T-cell (primary cell): ENCODE measurements around the gene DLX1. TPM values are rescaled to one million over a fixed set of nuclear protein-coding genes. Genes with fewer than 3 reads are reported as not detected.

Source experiments
- ATAC-seq, 4 experiments: fragments of 200-7000 bp in 3 of 4; fragments of 150-1000 bp in 1 of 4; cut with Tn5 transposase; replicated peaks in 1 of 4; 1 replicate in 3 of 4; 2 replicates in 1 of 4; pipeline ENCODE4 v1.10.0; 2021; ENCODE audit warnings: moderate library complexity in 3 of 4, mild to moderate bottlenecking in 2 of 4, moderate number of reproducible peaks in 1 of 4
- CTCF ChIA-PET, 2 donors: fragments of 300-600 bp; sonication (Branson Sonifier 250); formaldehyde crosslinking; loops; one replicate each; lab custom pipeline; 2022; ENCODE audit warnings: antibody characterized with exemption in 2 of 2; lab: Charles Lee
- POLR2A ChIA-PET, 2 donors: fragments of 300-600 bp; sonication (Branson Sonifier 250); formaldehyde crosslinking; loops; one replicate each; lab custom pipeline; 2022; ENCODE audit warnings: antibody characterized with exemption in 2 of 2; lab: Charles Lee
- DNase-seq, 35 experiments: peaks; one replicate each; pipeline versions ENCODE4 v3.0.0 to v3.0.0-alpha.2; 2013 to 2023
- H3K27ac ChIP-seq: one replicate; pipeline ENCODE4 v1.5.1; 2013; ENCODE audit warnings: low read length
- H3K27me3 ChIP-seq, 2 experiments: replicated peaks in 1 of 2; 1 replicate in 1 of 2; 2 replicates in 1 of 2; pipeline versions ENCODE4 v1.6.1 to v1.7.0; 2013; ENCODE audit warnings: low read length in 1 of 2, mixed read lengths in 1 of 2; ENCODE audit not compliant: control insufficient read depth in 2 of 2, insufficient read depth in 2 of 2; ENCODE audit errors: extremely low read depth in 1 of 2
- H3K36me3 ChIP-seq, 2 donors: 1 replicate in 1 of 2; 2 replicates in 1 of 2; pipeline versions ENCODE4 v1.6.1 to v1.7.0; 2013; ENCODE audit warnings: low read length in 1 of 2; ENCODE audit not compliant: control insufficient read depth in 2 of 2, insufficient read depth in 1 of 2; ENCODE audit errors: extremely low read depth in 1 of 2
- H3K4me1 ChIP-seq, 2 experiments: 1 replicate in 1 of 2; 2 replicates in 1 of 2; pipeline versions ENCODE4 v1.6.1 to v1.7.0; 2013; ENCODE audit warnings: low read length in 2 of 2, mixed read lengths in 1 of 2; ENCODE audit not compliant: insufficient read depth in 2 of 2, control insufficient read depth in 1 of 2; ENCODE audit errors: extremely low read depth in 1 of 2
- H3K4me3 ChIP-seq, 2 donors: 1 replicate in 1 of 2; 2 replicates in 1 of 2; pipeline versions ENCODE4 v1.5.1 to v1.7.0; 2013; ENCODE audit warnings: mild to moderate bottlenecking in 2 of 2, low read length in 1 of 2, moderate library complexity in 1 of 2; ENCODE audit not compliant: control insufficient read depth in 1 of 2; ENCODE audit errors: extremely low read depth in 1 of 2
- H3K9me3 ChIP-seq: 2 replicates; pipeline ENCODE4 v1.7.0; 2013
- H3K27ac Mint-ChIP-seq, 2 donors: one replicate each; pipeline ENCODE4 v1.8.0; 2020 to 2021; ENCODE audit warnings: mild to moderate bottlenecking in 2 of 2, mixed read lengths in 2 of 2
- H3K27me3 Mint-ChIP-seq, 2 donors: one replicate each; pipeline ENCODE4 v1.8.0; 2021 to 2022; ENCODE audit warnings: mixed read lengths in 2 of 2
- H3K36me3 Mint-ChIP-seq: one replicate; pipeline ENCODE4 v1.8.0; 2021; ENCODE audit warnings: mixed read lengths
- H3K4me1 Mint-ChIP-seq, 3 donors: one replicate each; pipeline ENCODE4 v1.8.0; 2020 to 2022; ENCODE audit warnings: mixed read lengths in 3 of 3, mild to moderate bottlenecking in 1 of 3
- H3K4me3 Mint-ChIP-seq, 3 donors: one replicate each; pipeline ENCODE4 v1.8.0; 2020 to 2022; ENCODE audit warnings: mild to moderate bottlenecking in 3 of 3, mixed read lengths in 3 of 3, moderate library complexity in 3 of 3
- H3K9me3 Mint-ChIP-seq, 3 donors: one replicate each; pipeline ENCODE4 v1.8.0; 2020 to 2022; ENCODE audit warnings: mixed read lengths in 3 of 3
- WGBS: methylation state at CpG from one replicate; pipeline ENCODE4 v1.1.5; 2013; ENCODE audit warnings: missing lambda C conversion rate; ENCODE audit not compliant: insufficient coverage; 5-methylcytosine and 5-hydroxymethylcytosine counted together
- total RNA-seq, 35 experiments: library from RNA in 6 of 35; stranded (reverse) in 6 of 35; fragments of 120-200 nt in 1 of 35; gene quantifications; one replicate each; pipeline versions ENCODE4 v1.2.1 to v1.2.4 and lab custom pipeline; 2013 to 2026

The DLX1 gene
- total RNA-seq, 5 donors from 2014 or later (not counting 1 experiment from before 2014, with no cell fraction given) = not detected

DNA sequence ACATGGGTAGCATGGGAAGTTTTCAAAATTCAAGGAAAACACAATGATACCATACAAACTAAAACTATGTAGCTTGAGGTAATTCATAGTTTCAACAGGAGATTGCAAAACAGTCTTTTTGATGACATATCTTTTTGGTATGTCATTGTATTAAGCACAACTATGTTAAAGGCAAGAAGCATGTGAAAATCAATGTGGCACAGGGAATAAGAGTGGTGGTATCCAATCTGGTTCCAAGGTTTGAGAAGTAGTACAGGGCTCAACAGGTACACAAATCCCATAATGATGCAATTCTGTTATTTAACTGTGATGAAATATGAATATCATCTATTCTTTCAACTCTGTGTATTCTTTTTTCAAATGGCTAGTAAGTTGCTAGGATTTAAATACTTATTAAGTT lies 33.8 kb downstream of the DLX1 start:
- Mint-ChIP-seq H3K9me3 (no peaks in the 10 kb centered on the region), H3K27ac (no peak overlapping the region), H3K4me1 (no peaks in the 10 kb centered on the region), H3K4me3 (no peak overlapping the region), H3K36me3 (no peaks in the 10 kb centered on the region), H3K27me3 (peaks cover 23 to 28% of the 10 kb centered on the region in 2 donors)
- no peak overlapping the region for H3K27ac ChIP-seq
- H3K4me1 ChIP-seq = no peaks in the 10 kb centered on the region
- H3K27me3 ChIP-seq = peaks cover 0 to 14% of the 10 kb centered on the region in 2 experiments
- no peaks in the 10 kb centered on the region for H3K9me3 ChIP-seq
- H3K4me3 ChIP-seq = no peak overlapping the region
- DNase-seq = no peak
- H3K36me3 ChIP-seq = no peaks in the 10 kb centered on the region
- POLR2A ChIA-PET = no interaction called here
- CTCF ChIA-PET = no interaction called here
- ATAC-seq = no peak

DNA sequence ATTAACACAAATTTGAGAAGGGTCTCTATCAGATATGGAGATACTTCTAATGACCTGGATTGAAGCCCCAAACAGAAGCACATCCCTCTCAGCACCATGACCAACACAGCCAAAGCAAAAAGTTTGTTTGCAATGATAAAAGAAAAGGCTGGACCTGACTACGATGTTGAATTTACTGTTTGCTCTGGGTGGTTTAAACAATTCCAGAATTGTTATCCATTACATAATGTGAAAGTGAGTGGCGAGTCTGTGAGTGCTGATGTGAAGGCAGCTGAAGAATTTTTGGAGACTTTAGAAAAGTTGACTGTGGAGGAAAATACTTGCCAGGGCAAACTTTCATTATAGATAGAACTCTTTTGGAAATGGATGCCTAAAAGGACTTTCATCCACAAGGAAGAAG lies 34.8 kb downstream of the DLX1 start:
- ChIA-PET POLR2A (no interaction called here), CTCF (no interaction called here)
- DNase-seq (no peak), ATAC-seq (no peak)
- H3K4me1 Mint-ChIP-seq = no peaks in the 10 kb centered on the region
- Histone ChIP-seq H3K9me3 (no peaks in the 10 kb centered on the region), H3K27ac (no peak overlapping the region), H3K27me3 (peaks cover 0 to 9% of the 10 kb centered on the region in 2 experiments), H3K4me3 (no peak overlapping the region), H3K4me1 (no peaks in the 10 kb centered on the region), H3K36me3 (no peaks in the 10 kb centered on the region)
- no CpG with 5 or more reads among the region's 2 CpGs for WGBS
- peaks cover 18 to 20% of the 10 kb centered on the region in 2 donors for H3K27me3 Mint-ChIP-seq
- no peaks in the 10 kb centered on the region for H3K36me3 Mint-ChIP-seq
- H3K27ac Mint-ChIP-seq = no peak overlapping the region
- H3K4me3 Mint-ChIP-seq = no peak overlapping the region
- peaks cover 0 to 5% (median 0%) of the 10 kb centered on the region in 3 donors for H3K9me3 Mint-ChIP-seq

DNA sequence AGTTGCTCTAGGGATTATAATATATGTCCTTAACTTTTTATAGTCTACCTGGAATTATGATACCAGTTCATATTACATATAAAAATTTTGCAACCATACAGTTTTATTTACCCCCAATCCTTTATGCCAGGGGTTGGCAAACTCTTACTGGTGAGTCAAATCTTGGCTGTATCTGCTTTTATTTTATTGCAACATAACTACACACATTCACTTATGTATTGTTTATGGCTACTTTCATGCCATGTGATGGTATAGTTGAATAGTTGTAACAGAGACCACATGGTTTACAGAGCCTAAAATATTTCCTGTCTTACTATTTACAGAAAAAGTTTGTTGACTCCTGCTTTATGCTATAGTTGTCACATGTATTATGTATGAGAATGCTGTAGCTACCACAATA lies 43.2 kb downstream of the DLX1 start:
- ATAC-seq (no peak), DNase-seq (no peak)
- ChIA-PET CTCF (interaction anchor here in 1 of 2 donors (0.7 to 1.5 kb wide), 3 partner anchors 95 to 647 kb away, joined by 4 to 5 read pairs (median 4); no protein-coding TSS in a partner anchor), POLR2A (interaction anchor here in 1 of 2 donors (0.7 kb wide), 1 partner anchor 244 kb away, joined by 9 read pairs; no protein-coding TSS in a partner anchor)
- Histone ChIP-seq H3K4me3 (no peak overlapping the region), H3K27ac (no peak overlapping the region), H3K27me3 (peaks cover 0 to 4% of the 10 kb centered on the region in 2 experiments), H3K36me3 (no peaks in the 10 kb centered on the region), H3K4me1 (no peaks in the 10 kb centered on the region), H3K9me3 (no peaks in the 10 kb centered on the region)
- Mint-ChIP-seq H3K4me1 (no peaks in the 10 kb centered on the region), H3K4me3 (no peak overlapping the region), H3K9me3 (peaks cover 0 to 10% (median 4%) of the 10 kb centered on the region in 3 donors), H3K36me3 (no peaks in the 10 kb centered on the region), H3K27ac (no peak overlapping the region), H3K27me3 (peaks cover 0 to 4% of the 10 kb centered on the region in 2 donors)

DNA sequence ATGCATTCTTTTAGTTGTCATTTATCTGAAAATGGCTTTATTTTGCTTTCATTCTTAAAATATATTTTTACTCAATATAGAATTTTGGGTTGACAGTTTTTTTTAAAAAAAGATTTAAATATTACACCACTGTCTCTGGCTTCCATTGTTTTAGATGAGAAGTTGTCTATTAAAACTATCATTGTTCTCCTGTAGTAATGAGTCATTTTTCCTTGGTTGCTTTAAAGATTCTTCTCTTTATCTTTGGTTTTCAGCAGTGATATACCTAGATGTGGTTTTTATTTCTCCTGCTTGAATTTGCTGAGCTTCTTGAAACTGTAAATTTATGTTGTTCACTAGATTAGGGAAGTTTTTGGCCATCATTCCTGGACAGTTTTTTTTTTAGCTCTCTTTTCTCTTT lies 44.1 kb downstream of the DLX1 start:
- POLR2A ChIA-PET = no interaction called here
- DNase-seq (no peak), ATAC-seq (no peak)
- Histone ChIP-seq H3K9me3 (no peaks in the 10 kb centered on the region), H3K4me1 (no peaks in the 10 kb centered on the region), H3K4me3 (no peak overlapping the region), H3K27ac (no peak overlapping the region), H3K36me3 (no peaks in the 10 kb centered on the region), H3K27me3 (peaks cover 0 to 4% of the 10 kb centered on the region in 2 experiments)
- CTCF ChIA-PET = interaction anchor here in 1 of 2 donors (0.6 to 1.0 kb wide), 5 partner anchors 30 to 407 kb away, joined by 3 to 5 read pairs (median 4); no protein-coding TSS in a partner anchor
- H3K27ac Mint-ChIP-seq = no peak overlapping the region
- H3K9me3 Mint-ChIP-seq = peaks cover 0 to 8% (median 4%) of the 10 kb centered on the region in 3 donors
- no peaks in the 10 kb centered on the region for H3K36me3 Mint-ChIP-seq
- no peaks in the 10 kb centered on the region for H3K4me1 Mint-ChIP-seq
- H3K4me3 Mint-ChIP-seq = no peak overlapping the region
- peaks cover 0 to 4% of the 10 kb centered on the region in 2 donors for H3K27me3 Mint-ChIP-seq

DNA sequence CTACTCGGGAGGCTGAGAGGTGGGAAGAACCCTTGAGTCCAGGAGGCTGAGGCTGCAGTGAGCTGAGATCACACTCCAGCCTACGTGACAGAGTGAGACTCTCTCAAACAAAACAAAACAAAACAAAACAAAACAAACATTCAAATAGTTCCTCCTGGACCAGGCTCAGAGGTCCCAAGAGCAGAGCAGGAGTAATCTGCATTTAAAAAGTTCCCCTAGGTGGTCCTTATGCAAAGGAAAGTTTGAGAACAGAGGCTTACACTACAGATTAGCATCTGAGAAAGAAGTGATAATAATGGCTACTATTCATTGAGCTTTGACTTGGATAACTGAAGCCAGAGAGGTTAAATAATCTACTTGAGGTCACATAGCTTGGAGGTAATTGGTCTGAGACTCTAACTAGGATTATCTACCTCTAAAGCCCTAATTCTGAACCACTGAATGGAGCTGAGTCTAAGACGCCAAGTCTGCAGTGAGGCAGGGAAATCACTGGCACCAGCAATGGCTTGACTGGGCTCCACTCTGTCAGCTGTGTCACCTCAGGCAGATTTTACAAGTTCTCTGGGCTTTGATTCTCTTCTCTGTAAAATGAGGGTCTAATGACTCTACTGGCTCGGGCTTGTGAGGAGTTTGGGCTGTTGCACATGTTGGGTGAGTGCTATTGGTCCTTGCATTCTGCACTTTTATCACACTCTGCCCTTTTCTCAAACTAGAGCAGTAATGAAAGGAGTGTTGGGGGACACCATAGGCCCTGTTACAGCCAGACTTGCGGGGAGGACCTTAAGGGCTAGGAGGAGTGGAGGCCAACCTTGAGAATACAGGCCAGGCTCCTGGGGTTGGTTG lies 46.6 kb downstream of the DLX1 start:
- ChIA-PET CTCF (no interaction called here), POLR2A (no interaction called here)
- WGBS = 100% methylated on average over 2 of the region's 5 CpGs
- peaks cover 0 to 4% of the 10 kb centered on the region in 2 experiments for H3K27me3 ChIP-seq
- no peak overlapping the region for H3K4me3 ChIP-seq
- Mint-ChIP-seq H3K9me3 (peaks cover 0 to 5% (median 4%) of the 10 kb centered on the region in 3 donors), H3K27ac (no peak overlapping the region), H3K27me3 (peaks cover 2 to 6% of the 10 kb centered on the region in 2 donors), H3K4me1 (no peaks in the 10 kb centered on the region), H3K36me3 (no peaks in the 10 kb centered on the region), H3K4me3 (no peak overlapping the region)
- no peaks in the 10 kb centered on the region for H3K9me3 ChIP-seq
- no peaks in the 10 kb centered on the region for H3K36me3 ChIP-seq
- H3K4me1 ChIP-seq = no peaks in the 10 kb centered on the region
- H3K27ac ChIP-seq = no peak overlapping the region
- ATAC-seq (no peak), DNase-seq (no peak)

DNA sequence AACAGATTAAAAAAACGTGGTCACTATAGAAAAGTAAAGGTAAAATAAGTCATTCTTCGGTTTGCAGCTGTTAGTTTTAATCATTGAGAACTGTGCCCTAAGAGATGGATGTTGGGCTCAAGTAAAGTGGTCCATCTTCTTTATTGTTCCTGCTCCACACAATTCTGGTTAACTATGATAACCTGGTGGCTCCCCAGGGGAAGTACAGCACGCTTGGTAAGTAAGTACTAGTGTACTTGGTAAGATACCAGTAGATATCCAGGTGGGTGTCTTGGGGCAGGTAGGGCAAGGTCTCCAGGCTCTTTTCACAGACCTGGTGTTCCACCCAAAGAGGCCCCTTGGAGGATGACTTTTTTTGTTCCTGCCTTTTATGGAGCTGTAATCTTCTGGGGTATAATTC lies 49.0 kb downstream of the DLX1 start:
- Histone ChIP-seq H3K4me3 (no peak overlapping the region), H3K9me3 (no peaks in the 10 kb centered on the region), H3K27me3 (peaks cover 0 to 5% of the 10 kb centered on the region in 2 experiments), H3K36me3 (no peaks in the 10 kb centered on the region), H3K4me1 (no peaks in the 10 kb centered on the region), H3K27ac (no peak overlapping the region)
- ATAC-seq (no peak), DNase-seq (no peak)
- no peak overlapping the region for H3K4me3 Mint-ChIP-seq
- H3K27me3 Mint-ChIP-seq = peaks cover 6 to 10% of the 10 kb centered on the region in 2 donors
- WGBS = 80% methylated on average over 1 of the region's 3 CpGs
- CTCF ChIA-PET = interaction anchor here in 1 of 2 donors (0.7 kb wide), 1 partner anchor 435 kb away, joined by 3 read pairs; no protein-coding TSS in a partner anchor
- H3K27ac Mint-ChIP-seq = no peak overlapping the region
- no peaks in the 10 kb centered on the region for H3K36me3 Mint-ChIP-seq
- peaks cover 0 to 5% (median 4%) of the 10 kb centered on the region in 3 donors for H3K9me3 Mint-ChIP-seq
- no peaks in the 10 kb centered on the region for H3K4me1 Mint-ChIP-seq
- POLR2A ChIA-PET = interaction anchor here in 1 of 2 donors (0.6 to 0.7 kb wide), 2 partner anchors 155 to 179 kb away, joined by 6 to 9 read pairs; no protein-coding TSS in a partner anchor
